Endothelial cell of umbilical vein (primary cell): ENCODE measurements around the gene LTN1. TPM values are rescaled to one million over a fixed set of nuclear protein-coding genes. Genes with fewer than 3 reads are reported as not detected.

Experiments
- BruUV-seq: library from RNA; stranded (reverse); fragments of 400-500 nt; replicated peaks from 2 replicates; lab custom pipeline; 2021; lab: Mats Ljungman, UMichigan
- CTCF ChIA-PET: fragments of 300-600, 350-600 bp; sonication (Branson Sonifier 250); formaldehyde crosslinking; loops from one replicate; lab custom pipeline; 2021; ENCODE audit warnings: antibody characterized with exemption, inconsistent platforms; lab: Charles Lee
- POLR2A ChIA-PET: fragments of 300-600, 350-600 bp; sonication (Branson Sonifier 250); formaldehyde crosslinking; loops from one replicate; lab custom pipeline; 2021; ENCODE audit warnings: antibody characterized with exemption, inconsistent platforms; lab: Charles Lee
- DNase-seq: peaks from one replicate; pipeline ENCODE4 v3.0.0-alpha.2; 2011; ENCODE audit warnings: low read depth, low spot score
- FAIRE-seq: peaks from 2 replicates; lab custom pipeline; 2011; peaks lifted over from hg19 to GRCh38; lab: Jason Lieb, UNC
- H2AFZ ChIP-seq: 2 replicates; pipeline ENCODE4 v1.6.0; 2012; ENCODE audit warnings: low read depth, low read length, control low read depth, inconsistent platforms
- H3K27ac ChIP-seq: 2 replicates; pipeline ENCODE4 v1.5.1; 2011; ENCODE audit warnings: low read depth, mild to moderate bottlenecking, control low read depth, low read length, moderate library complexity; ENCODE audit not compliant: insufficient read depth
- H3K27me3 ChIP-seq, 2 experiments: 2 replicates each; pipeline versions ENCODE4 v1.6.0 to v1.6.1; 2011; ENCODE audit warnings: low read length in 2 of 2, mixed read lengths in 1 of 2; ENCODE audit not compliant: control insufficient read depth in 2 of 2, insufficient read depth in 2 of 2
- H3K36me3 ChIP-seq, 2 experiments: 2 replicates in 1 of 2; 3 replicates in 1 of 2; pipeline ENCODE4 v1.5.1; 2011; ENCODE audit warnings: low read length in 2 of 2, mild to moderate bottlenecking in 1 of 2, moderate library complexity in 1 of 2; ENCODE audit not compliant: control insufficient read depth in 2 of 2, insufficient read depth in 2 of 2; ENCODE audit errors: extremely low read depth in 1 of 2
- H3K4me1 ChIP-seq: 3 replicates; pipeline ENCODE4 v1.5.1; 2011; ENCODE audit warnings: mild to moderate bottlenecking, low read length; ENCODE audit not compliant: control insufficient read depth, insufficient read depth; ENCODE audit errors: extremely low read depth
- H3K4me2 ChIP-seq: 2 replicates; pipeline ENCODE4 v1.6.1; 2011; ENCODE audit warnings: low read length, control low read depth, mixed read lengths; ENCODE audit not compliant: insufficient read depth
- H3K4me3 ChIP-seq, 3 experiments: fragments of 200-600 bp in 1 of 3; sonication (generic), shearing (Covaris generic) in 1 of 3; replicated peaks in 1 of 3; 2 replicates each; pipeline ENCODE4 v1.5.1; 2011 to 2016; ENCODE audit warnings: control low read depth in 3 of 3, low read length in 3 of 3, mild to moderate bottlenecking in 2 of 3, inconsistent platforms in 1 of 3, low read depth in 1 of 3, moderate library complexity in 1 of 3; ENCODE audit not compliant: insufficient read depth in 1 of 3
- H3K79me2 ChIP-seq: 2 replicates; pipeline ENCODE4 v1.6.0; 2012; ENCODE audit warnings: low read length, inconsistent platforms; ENCODE audit not compliant: control insufficient read depth, insufficient read depth
- H3K9ac ChIP-seq: replicated peaks from 2 replicates; pipeline ENCODE3; 2011; ENCODE audit warnings: low read length, control low read depth; ENCODE audit not compliant: insufficient read depth; ENCODE audit errors: extremely low read depth
- H3K9me1 ChIP-seq: replicated peaks from 3 replicates; pipeline ENCODE4 v1.6.0; 2011; ENCODE audit warnings: mild to moderate bottlenecking, low read length; ENCODE audit not compliant: control insufficient read depth, insufficient read depth; ENCODE audit errors: extremely low read depth
- H3K9me3 ChIP-seq: replicated peaks from 2 replicates; pipeline ENCODE4 v1.5.1; 2012; ENCODE audit warnings: low read length, inconsistent platforms; ENCODE audit not compliant: control insufficient read depth, insufficient read depth
- H4K20me1 ChIP-seq: replicated peaks from 2 replicates; pipeline ENCODE3; 2011; ENCODE audit warnings: mild to moderate bottlenecking, low read length; ENCODE audit not compliant: control insufficient read depth, insufficient read depth; ENCODE audit errors: extremely low read depth
- CTCF ChIP-seq, 2 donors: IDR thresholded peaks; 1 replicate in 1 of 2; 2 replicates in 1 of 2; pipeline ENCODE4 v1.5.1; 2011; ENCODE audit warnings: low read length in 2 of 2, mild to moderate bottlenecking in 2 of 2, moderate library complexity in 2 of 2, control low read depth in 1 of 2, inconsistent platforms in 1 of 2, low read depth in 1 of 2; ENCODE audit not compliant: insufficient read depth in 1 of 2; ENCODE audit errors: extremely low read depth in 1 of 2
- EZH2 ChIP-seq: IDR thresholded peaks from 2 replicates; pipeline ENCODE4 v1.6.1; 2012; ENCODE audit warnings: borderline replicate concordance, low read depth, mild to moderate bottlenecking, moderate library complexity, low read length, inconsistent platforms; ENCODE audit not compliant: severe bottlenecking
- FOS ChIP-seq: IDR thresholded peaks from 2 replicates; pipeline ENCODE4 v1.6.1; 2011; ENCODE audit warnings: mild to moderate bottlenecking, low read length, moderate library complexity, borderline replicate concordance; ENCODE audit not compliant: insufficient read depth
- GATA2 ChIP-seq: IDR thresholded peaks from 2 replicates; pipeline ENCODE4 v1.7.0; 2011; ENCODE audit warnings: low read depth, mild to moderate bottlenecking, moderate library complexity, mixed read lengths, low read length; ENCODE audit not compliant: insufficient read length, insufficient read depth
- JUN ChIP-seq: IDR thresholded peaks from 2 replicates; pipeline ENCODE4 v1.6.1; 2011; ENCODE audit warnings: borderline replicate concordance, low read depth; ENCODE audit not compliant: insufficient read length, insufficient read depth
- MAX ChIP-seq: IDR thresholded peaks from 2 replicates; pipeline ENCODE4 v1.6.1; 2011; ENCODE audit not compliant: insufficient read depth, insufficient read length
- MYC ChIP-seq: IDR thresholded peaks from one replicate; pipeline ENCODE4 v1.6.1; 2011; ENCODE audit warnings: mild to moderate bottlenecking, low read depth, low read length
- POLR2A ChIP-seq: IDR thresholded peaks from 2 replicates; pipeline ENCODE4 v1.6.1; 2012; ENCODE audit warnings: low read depth, mild to moderate bottlenecking, control low read depth, low read length
- POLR2AphosphoS5 ChIP-seq: IDR thresholded peaks from 2 replicates; pipeline ENCODE4 v1.6.1; 2012; ENCODE audit warnings: low read depth, mild to moderate bottlenecking, control low read depth, low read length, moderate library complexity; ENCODE audit not compliant: insufficient read depth
- dilution Hi-C: fragments of 300-500 bp; cut with MboI; formaldehyde crosslinking; loops from one replicate; pipeline ENCODE4 v1.15.0; 2019; ENCODE audit warnings: low sequenced_read_pairs; ENCODE audit not compliant: extremely low pct_ligation_motif_present
- intact Hi-C: fragments of 100-400 bp; cut with micrococcal nuclease; formaldehyde crosslinking; loops from one replicate; pipeline ENCODE4 v1.10.0; 2022
- polyA plus RNA-seq, 4 experiments: library from polyadenylated mRNA; depleted of rRNA in 3 of 4; stranded (reverse) in 3 of 4; unstranded in 1 of 4; fragments of >200 nt; gene quantifications; 2 replicates each; pipeline versions ENCODE4 v1.2.1 to v1.2.3, GENCODE V29; 2011 to 2012; ENCODE audit warnings: missing spikeins in 1 of 4
- total RNA-seq: library from RNA; stranded (reverse); gene quantifications from 2 replicates; pipeline ENCODE4 v1.2.3, GENCODE V29; 2021

Gene LTN1
- total and polyA plus RNA-seq, 2 donors (not counting 3 experiments of a cell fraction or from before 2014, with no cell fraction given): 3.8 to 23.0 TPM

DNA sequence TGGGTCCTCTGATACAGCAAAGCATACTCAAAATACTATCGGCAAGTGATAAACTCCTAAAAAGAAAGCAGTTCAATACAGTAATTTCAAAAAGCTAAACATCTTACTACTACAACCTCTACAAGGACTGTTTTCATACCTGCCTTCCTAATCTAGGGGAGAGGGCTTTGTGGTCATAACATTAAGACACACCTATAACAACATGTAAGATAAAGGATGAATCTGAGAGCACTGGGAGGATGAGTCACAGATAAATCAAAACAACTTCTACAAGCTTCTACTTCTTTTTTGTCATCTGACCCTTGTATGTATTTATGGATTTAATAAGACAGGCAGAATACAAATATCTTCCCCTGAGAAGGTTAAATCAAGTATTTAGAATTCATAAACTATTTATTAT lies 40.0 kb downstream of the LTN1 start:
- BruUV-seq: no TSS peak
- intact Hi-C loops: no loop called here

More for the DNA sequence above, 40.0 kb downstream of the LTN1 start:
- POLR2A ChIA-PET: no interaction called here
- no peak overlapping the region for H2AFZ ChIP-seq
- dilution Hi-C loops: no loop called here
- H4K20me1 ChIP-seq: no peaks in the 10 kb centered on the region
- H3K4me2 ChIP-seq: no peak overlapping the region
- H3K9ac ChIP-seq: no peak overlapping the region
- CTCF ChIA-PET: interaction anchor here (1.0 to 1.4 kb wide), 2 partner anchors 12 to 22 kb away, joined by 3 to 4 read pairs; no protein-coding TSS in a partner anchor
- no peaks in the 10 kb centered on the region for H3K9me3 ChIP-seq
- no peak overlapping the region for H3K4me3 ChIP-seq
- no peaks in the 10 kb centered on the region for H3K4me1 ChIP-seq
- no peaks in the 10 kb centered on the region for H3K79me2 ChIP-seq
- no peak for TF ChIP-seq JUN
- TF ChIP-seq EZH2: no peak
- TF ChIP-seq POLR2A: no peak
- no peak for TF ChIP-seq CTCF (IDR thresholded peaks at IDR 0.05; ENCODE audit: extremely low read depth in 1 of 2, insufficient read depth in 1 of 2, low read depth in 1 of 2, low read length in 2 of 2)
- TF ChIP-seq FOS: no peak
- TF ChIP-seq POLR2AphosphoS5: no peak
- TF ChIP-seq GATA2: no peak
- TF ChIP-seq MAX: no peak
- no peak for TF ChIP-seq MYC
- peaks cover 4 to 6% of the 10 kb centered on the region in 2 experiments for H3K36me3 ChIP-seq
- H3K9me1 ChIP-seq: no peaks in the 10 kb centered on the region
- DNase-seq (no peak), FAIRE-seq (no peak)
- no peaks in the 10 kb centered on the region for H3K27me3 ChIP-seq
- no peak overlapping the region for H3K27ac ChIP-seq
